Stomach (tissue), 9 donors: ENCODE results near the gene RAET1G. TPM values are rescaled to one million over a fixed set of nuclear protein-coding genes. Genes with fewer than 3 reads are reported as not detected.

Experiments
- DNase-seq, 2 donors: peaks; one replicate each; pipeline versions ENCODE4 v3.0.0 to v3.0.0-alpha.2; 2013 to 2019
- H3K27ac ChIP-seq, 5 donors: fragments of 200-600 bp in 4 of 5; sonication (generic) in 4 of 5; one replicate each; pipeline ENCODE4 v1.5.1; 2013 to 2019; ENCODE audit warnings: mild to moderate bottlenecking in 1 of 5, moderate library complexity in 1 of 5
- H3K27me3 ChIP-seq, 3 donors: fragments of 200-600 bp; sonication (generic); one replicate each; pipeline ENCODE4 v1.5.1; 2017 to 2019; ENCODE audit warnings: mixed run types in 1 of 3
- H3K36me3 ChIP-seq, 4 donors: fragments of 200-600 bp; sonication (generic); 1 replicate in 3 of 4; 2 replicates in 1 of 4; pipeline ENCODE4 v1.5.1; 2016 to 2019
- H3K4me1 ChIP-seq, 4 donors: fragments of 200-600 bp; sonication (generic); one replicate each; pipeline ENCODE4 v1.5.1; 2016 to 2019
- H3K4me3 ChIP-seq, 4 donors: fragments of 200-600 bp; sonication (generic) in 3 of 4; one replicate each; pipeline ENCODE4 v1.5.1; 2016 to 2019; ENCODE audit warnings: mild to moderate bottlenecking in 1 of 4
- H3K9me3 ChIP-seq, 4 donors: fragments of 200-600 bp; sonication (generic); one replicate each; pipeline ENCODE4 v1.5.1; 2016 to 2019
- CTCF ChIP-seq, 7 experiments: fragments of 450-650 bp in 4 of 7; fragments of 200-600 bp in 3 of 7; sonication (generic) in 3 of 7; IDR thresholded peaks; one replicate each; pipeline ENCODE4 v1.5.1; 2016 to 2019; ENCODE audit warnings: antibody characterized with exemption in 7 of 7, control low read depth in 2 of 7, mild to moderate bottlenecking in 1 of 7
- EP300 ChIP-seq: sonication (generic); formaldehyde crosslinking; IDR thresholded peaks from one replicate; pipeline ENCODE4 v1.6.1; 2017; ENCODE audit warnings: antibody characterized with exemption
- POLR2A ChIP-seq, 4 donors: fragments of 450-650 bp; IDR thresholded peaks; one replicate each; pipeline ENCODE4 v1.6.1; 2016; ENCODE audit warnings: antibody characterized with exemption in 4 of 4, control low read depth in 2 of 4, mild to moderate bottlenecking in 1 of 4, moderate library complexity in 1 of 4
- POLR2AphosphoS5 ChIP-seq, 3 donors: sonication (generic); formaldehyde crosslinking; IDR thresholded peaks; one replicate each; pipeline ENCODE4 v1.6.1; 2016; ENCODE audit warnings: antibody characterized with exemption in 3 of 3
- WGBS, 5 donors: extraction: QIAGEN DNeasy Blood & Tissue Kit in 3 of 5; methylation state at CpG; one replicate each; pipeline versions ENCODE4 v1.1.5 to v1.1.7; 2013 to 2018; 5-methylcytosine and 5-hydroxymethylcytosine counted together
- intact Hi-C: fragments of 100-400 bp; cut with DNase I; formaldehyde crosslinking; loops from one replicate; pipeline ENCODE4 v1.15.1; 2023; ENCODE audit warnings: low total_unique reads
- polyA plus RNA-seq, 3 donors: library from polyadenylated mRNA; stranded (reverse); fragments of 200-250 nt; gene quantifications; one replicate each; pipeline ENCODE4 v1.2.3, GENCODE V29; 2013
- total RNA-seq, 5 donors: library from RNA; depleted of rRNA; stranded (reverse); fragments of >200 nt; gene quantifications; one replicate each; pipeline versions ENCODE4 v1.1.0 to v1.2.3, GENCODE V29; 2014 to 2016
- donor health status: healthy with polysubstance abuse.
- donor health status: Bipolar disorder and iron deficiency.
- donor health status: healthy.

Gene RAET1G
- total and polyA plus RNA-seq, 8 donors, result 0.89 to 3.1 TPM; not detected in 6

GRCh38 chr6:149888659-149889058, 34.3 kb downstream of the RAET1G start:
- Histone ChIP-seq H3K9me3 (no peaks in the 10 kb centered on the region), H3K4me1 (peaks cover 0 to 17% (median 4%) of the 10 kb centered on the region in 4 donors), H3K4me3 (no peak overlapping the region), H3K27me3 (no peaks in the 10 kb centered on the region), H3K27ac (no peak overlapping the region), H3K36me3 (no peaks in the 10 kb centered on the region)
- no peak for DNase-seq
- 58 to 79% (median 65%) methylated on average over 1 of the region's 1 CpG for WGBS, 5 donors
- intact Hi-C loops, result no loop called here
- TF ChIP-seq CTCF (IDR thresholded peaks at IDR 0.05) (no peak), POLR2A (IDR thresholded peaks at IDR 0.05) (no peak), POLR2AphosphoS5 (IDR thresholded peaks at IDR 0.05) (no peak), EP300 (no peak)

- 65 to 87% (median 73%) methylated on average over 9 of the region's 9 CpGs for WGBS, 5 donors
- Histone ChIP-seq H3K4me1 (peaks cover 0 to 17% (median 5%) of the 10 kb centered on the region in 4 donors), H3K4me3 (no peak overlapping the region), H3K27me3 (no peaks in the 10 kb centered on the region), H3K27ac (no peak overlapping the region), H3K36me3 (no peaks in the 10 kb centered on the region), H3K9me3 (no peaks in the 10 kb centered on the region)
- TF ChIP-seq POLR2A (IDR thresholded peaks at IDR 0.05) (no peak), CTCF (IDR thresholded peaks at IDR 0.05) (no peak), POLR2AphosphoS5 (IDR thresholded peaks at IDR 0.05) (no peak), EP300 (no peak)
- no peak for DNase-seq
- intact Hi-C loops, result no loop called here
Measured at GRCh38 chr6:149888093-149888492, 34.8 kb downstream of the RAET1G start.

GRCh38 chr6:149887343-149887742, 35.6 kb downstream of the RAET1G start:
- Histone ChIP-seq H3K36me3 (no peaks in the 10 kb centered on the region), H3K27me3 (no peaks in the 10 kb centered on the region), H3K9me3 (no peaks in the 10 kb centered on the region), H3K27ac (no peak overlapping the region), H3K4me1 (peaks cover 0 to 17% (median 5%) of the 10 kb centered on the region in 4 donors), H3K4me3 (no peak overlapping the region)
- 46 to 74% (median 59%) methylated on average over 3 of the region's 3 CpGs for WGBS, 5 donors
- DNase-seq, result no peak
- intact Hi-C loops, result no loop called here
- no peak for TF ChIP-seq POLR2AphosphoS5 (IDR thresholded peaks at IDR 0.05)
- TF ChIP-seq CTCF (IDR thresholded peaks at IDR 0.05), result no peak
- no peak for TF ChIP-seq POLR2A (IDR thresholded peaks at IDR 0.05)
- TF ChIP-seq EP300, result no peak

GRCh38 chr6:149885888-149886287, 37.0 kb downstream of the RAET1G start:
- H3K9me3 ChIP-seq, result no peaks in the 10 kb centered on the region
- TF ChIP-seq POLR2AphosphoS5 (IDR thresholded peaks at IDR 0.05) (no peak), POLR2A (IDR thresholded peaks at IDR 0.05) (no peak), CTCF (IDR thresholded peaks at IDR 0.05) (no peak), EP300 (no peak)
- no peak overlapping the region for H3K4me3 ChIP-seq
- H3K27me3 ChIP-seq, result no peaks in the 10 kb centered on the region
- WGBS, 5 donors, result 76 to 87% (median 82%) methylated on average over 3 of the region's 3 CpGs
- DNase-seq, result no peak
- H3K36me3 ChIP-seq, result no peaks in the 10 kb centered on the region
- H3K4me1 ChIP-seq, result peaks cover 0 to 15% (median 5%) of the 10 kb centered on the region in 4 donors
- no peak overlapping the region for H3K27ac ChIP-seq
- intact Hi-C loops, result no loop called here
